SHP77 (cell line): ENCODE data around the gene UBE2U.

Experiments used
- DNase-seq, 2 experiments: peaks; one replicate each; lab custom pipeline; 2025; lab: John Stamatoyannopoulos, UW

Gene UBE2U

GRCh38 chr1:64293820-64294219, 90.4 kb downstream of the UBE2U start:
- no peak for DNase-seq

- DNase-seq: no peak
Measured at GRCh38 chr1:64295136-64295535, 91.7 kb downstream of the UBE2U start.

- no peak for DNase-seq
Measured at GRCh38 chr1:64295561-64295960, 92.1 kb downstream of the UBE2U start.

- DNase-seq: no peak
Measured at GRCh38 chr1:64296459-64296858, 93.0 kb downstream of the UBE2U start.

GRCh38 chr1:64302194-64302593, 98.8 kb downstream of the UBE2U start:
- DNase-seq: no peak

- DNase-seq: no peak
Measured at GRCh38 chr1:64302971-64303370, 99.5 kb downstream of the UBE2U start.

GRCh38 chr1:64304823-64305222, 101.4 kb downstream of the UBE2U start:
- no peak for DNase-seq

- no peak for DNase-seq
Measured at GRCh38 chr1:64308866-64309265, 105.4 kb downstream of the UBE2U start.

- no peak for DNase-seq
Measured at GRCh38 chr1:64309431-64309831, 106.0 kb downstream of the UBE2U start.

- no peak for DNase-seq
Measured at GRCh38 chr1:64310760-64311159, 107.3 kb downstream of the UBE2U start.

GRCh38 chr1:64312431-64312830, 109.0 kb downstream of the UBE2U start:
- no peak for DNase-seq

- DNase-seq: no peak
Measured at GRCh38 chr1:64315402-64315801, 112.0 kb downstream of the UBE2U start.
